Liver (tissue), 3 donors: ENCODE data around the gene HYAL3.

ENCODE experiments used
- CTCF ChIP-seq: fragments of 150-350 bp; IDR thresholded peaks from 2 replicates; pipeline ENCODE4 v1.5.1; 2017; ENCODE audit warnings: improper control_type of control experiment, low read depth, low read length; ENCODE audit not compliant: missing input control
- MAX ChIP-seq: IDR thresholded peaks from 2 replicates; pipeline ENCODE4 v1.6.1; 2016; ENCODE audit warnings: antibody characterized with exemption
- RAD21 ChIP-seq, 2 donors: IDR thresholded peaks; 2 replicates each; pipeline ENCODE4 v1.6.1; 2016; ENCODE audit warnings: antibody characterized with exemption in 2 of 2, mild to moderate bottlenecking in 2 of 2
- donor health status: healthy.
- donor health status: healthy.

DNA sequence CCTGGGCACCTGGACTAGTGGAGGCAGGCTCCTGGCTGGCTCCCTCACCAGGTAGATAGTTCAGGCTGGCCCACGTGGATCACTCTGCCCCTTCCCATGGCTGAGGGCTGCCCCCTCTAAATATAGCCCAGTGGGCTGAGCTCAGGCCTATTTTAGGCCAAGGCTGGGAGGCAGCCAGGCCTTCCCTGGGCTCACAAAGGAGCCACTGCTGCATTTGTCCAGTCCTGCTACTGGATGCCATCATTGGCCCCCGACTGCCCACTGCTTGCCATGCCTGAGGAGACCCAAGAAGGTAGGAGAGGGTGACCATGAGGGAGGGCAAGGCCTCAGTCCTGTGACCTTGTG, 20.4 kb downstream of the HYAL3 start, which contains the start of gene LSMEM2:
- TF ChIP-seq RAD21 (IDR thresholded peaks at IDR 0.05) (no peak), MAX (no peak), CTCF (no peak)
